Liver (tissue), 9 donors: Measurements from ENCODE around the gene DAAM1. TPM values are rescaled to one million over a fixed set of nuclear protein-coding genes. Genes with fewer than 3 reads are reported as not detected.

ENCODE experiments used
- DNase-seq: peaks from one replicate; pipeline ENCODE4 v3.0.0-alpha.2; 2017; ENCODE audit warnings: low spot score
- H3K27ac ChIP-seq, 2 donors: one replicate each; pipeline ENCODE4 v1.7.0; 2013; ENCODE audit warnings: inconsistent platforms in 2 of 2, low read length in 2 of 2, control low read depth in 1 of 2, low read depth in 1 of 2, mild to moderate bottlenecking in 1 of 2
- H3K27me3 ChIP-seq, 4 donors: one replicate each; pipeline versions ENCODE4 v1.6.1 to v1.7.0; 2013; ENCODE audit warnings: low read length in 3 of 4, inconsistent platforms in 1 of 4, mild to moderate bottlenecking in 1 of 4, moderate library complexity in 1 of 4; ENCODE audit not compliant: control insufficient read depth in 4 of 4, insufficient read depth in 4 of 4
- H3K36me3 ChIP-seq, 4 donors: one replicate each; pipeline versions ENCODE4 v1.6.1 to v1.7.0; 2013; ENCODE audit warnings: low read length in 3 of 4, mild to moderate bottlenecking in 3 of 4, low read depth in 1 of 4, moderate library complexity in 1 of 4; ENCODE audit not compliant: control insufficient read depth in 4 of 4, insufficient read depth in 3 of 4
- H3K4me1 ChIP-seq, 4 donors: one replicate each; pipeline versions ENCODE4 v1.6.1 to v1.7.0; 2013; ENCODE audit warnings: low read length in 3 of 4, mild to moderate bottlenecking in 3 of 4, moderate library complexity in 1 of 4; ENCODE audit not compliant: control insufficient read depth in 4 of 4, insufficient read depth in 4 of 4
- H3K4me3 ChIP-seq, 3 donors: one replicate each; pipeline versions ENCODE4 v1.6.1 to v1.7.0; 2013; ENCODE audit warnings: low read length in 3 of 3, control low read depth in 1 of 3, low read depth in 1 of 3, mild to moderate bottlenecking in 1 of 3
- H3K9ac ChIP-seq, 2 donors: one replicate each; pipeline ENCODE4 v1.7.0; 2013; ENCODE audit warnings: low read length in 2 of 2, mild to moderate bottlenecking in 2 of 2, moderate library complexity in 2 of 2, control low read depth in 1 of 2, low read depth in 1 of 2
- H3K9me3 ChIP-seq, 4 donors: one replicate each; pipeline versions ENCODE4 v1.6.1 to v1.7.0; 2013; ENCODE audit warnings: low read length in 3 of 4; ENCODE audit not compliant: control insufficient read depth in 4 of 4
- CTCF ChIP-seq: fragments of 150-350 bp; IDR thresholded peaks from 2 replicates; pipeline ENCODE4 v1.5.1; 2017; ENCODE audit warnings: improper control_type of control experiment, low read depth, low read length; ENCODE audit not compliant: missing input control
- HNF4G ChIP-seq: IDR thresholded peaks from 2 replicates; pipeline ENCODE4 v1.6.1; 2016; ENCODE audit warnings: antibody characterized with exemption
- JUND ChIP-seq, 2 donors: IDR thresholded peaks; 2 replicates each; pipeline ENCODE4 v1.6.1; 2016; ENCODE audit warnings: antibody characterized with exemption in 2 of 2
- MAX ChIP-seq: IDR thresholded peaks from 2 replicates; pipeline ENCODE4 v1.6.1; 2016; ENCODE audit warnings: antibody characterized with exemption
- RXRA ChIP-seq, 2 donors: IDR thresholded peaks; 2 replicates each; pipeline ENCODE4 v1.6.1; 2017 to 2018; ENCODE audit warnings: antibody characterized with exemption in 2 of 2, mild to moderate bottlenecking in 1 of 2
- WGBS: extraction: QIAGEN DNeasy Blood & Tissue Kit; methylation state at CpG from one replicate; pipeline ENCODE4 v1.1.7; 2013; 5-methylcytosine and 5-hydroxymethylcytosine counted together
- polyA plus RNA-seq, 2 donors: library from polyadenylated mRNA; stranded (reverse) in 1 of 2; unstranded in 1 of 2; fragments of 200-250 nt in 1 of 2; fragments of >200 nt in 1 of 2; fragmentation: Nextera tagmentation in 1 of 2; extraction: Ambion mirVana in 1 of 2; gene quantifications; one replicate each; pipeline versions ENCODE4 v1.2.1 to v1.2.3, GENCODE V29; 2013 to 2015
- total RNA-seq, 2 donors: library from RNA; depleted of rRNA; stranded (reverse); fragments of >200 nt; gene quantifications; one replicate each; pipeline ENCODE4 v1.2.3, GENCODE V29; 2014
- TF ChIP-seq, protein P1 (sequence below): IDR thresholded peaks from 2 replicates; pipeline ENCODE4 v1.6.1; 2016; ENCODE audit warnings: antibody characterized with exemption
- TF ChIP-seq, protein P2 (sequence below): IDR thresholded peaks from 2 replicates; pipeline ENCODE4 v1.6.1; 2016; ENCODE audit warnings: antibody characterized with exemption
- donor health status: healthy.
- donor health status: healthy.
- donor health status: healthy.
- donor health status: healthy.
- donor health status: healthy.

The DAAM1 gene
- total and polyA plus RNA-seq, 4 donors: 9.5 to 28.4 (median 18.5) TPM

GRCh38 chr14:59363531-59364226 is 175.2 kb downstream of the DAAM1 start:
- peaks cover 0 to 3% (median 0%) of the 10 kb centered on the region in 4 donors for H3K4me1 ChIP-seq
- TF ChIP-seq, protein P1, sequence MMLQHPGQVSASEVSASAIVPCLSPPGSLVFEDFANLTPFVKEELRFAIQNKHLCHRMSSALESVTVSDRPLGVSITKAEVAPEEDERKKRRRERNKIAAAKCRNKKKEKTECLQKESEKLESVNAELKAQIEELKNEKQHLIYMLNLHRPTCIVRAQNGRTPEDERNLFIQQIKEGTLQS: no peak
- no peak for TF ChIP-seq MAX
- WGBS: 78% methylated on average over 5 of the region's 5 CpGs
- H3K36me3 ChIP-seq: peaks cover 1 to 28% (median 14%) of the 10 kb centered on the region in 4 donors
- H3K9me3 ChIP-seq: no peaks in the 10 kb centered on the region
- no peak overlapping the region for H3K9ac ChIP-seq
- H3K27ac ChIP-seq: peak overlapping the region in 1 of 2 donors; percentile 20
- DNase-seq: no peak
- no peak overlapping the region for H3K4me3 ChIP-seq
- no peaks in the 10 kb centered on the region for H3K27me3 ChIP-seq

DNA sequence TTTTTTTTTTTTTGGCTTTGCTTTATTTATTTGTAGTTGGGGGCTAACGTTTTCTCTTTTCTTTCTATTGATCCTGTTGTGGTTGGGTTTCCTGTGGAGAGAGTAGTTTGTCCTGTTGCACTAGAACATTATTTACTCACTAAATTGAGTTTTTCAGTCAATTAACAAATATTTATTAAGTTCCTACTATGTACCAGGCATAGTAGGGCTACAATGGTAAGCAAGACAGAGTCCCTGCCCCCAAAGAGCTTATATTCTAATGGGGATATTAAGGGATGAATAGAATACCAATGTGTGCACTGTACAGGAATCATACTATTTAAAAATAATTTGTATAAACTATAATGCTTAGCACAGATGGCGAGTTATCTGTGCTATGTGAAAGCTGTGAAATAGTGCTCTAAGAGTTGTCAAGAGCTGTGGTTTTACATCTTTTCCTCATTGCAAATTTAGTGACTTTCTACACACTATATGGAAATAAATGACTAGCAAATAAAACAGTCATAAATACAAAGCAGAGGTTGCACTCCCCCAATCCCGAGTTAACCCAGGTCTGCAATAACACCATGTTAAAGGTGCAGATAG is 181.8 kb downstream of the DAAM1 start:
- no peak overlapping the region for H3K9ac ChIP-seq
- TF ChIP-seq, protein P2, sequence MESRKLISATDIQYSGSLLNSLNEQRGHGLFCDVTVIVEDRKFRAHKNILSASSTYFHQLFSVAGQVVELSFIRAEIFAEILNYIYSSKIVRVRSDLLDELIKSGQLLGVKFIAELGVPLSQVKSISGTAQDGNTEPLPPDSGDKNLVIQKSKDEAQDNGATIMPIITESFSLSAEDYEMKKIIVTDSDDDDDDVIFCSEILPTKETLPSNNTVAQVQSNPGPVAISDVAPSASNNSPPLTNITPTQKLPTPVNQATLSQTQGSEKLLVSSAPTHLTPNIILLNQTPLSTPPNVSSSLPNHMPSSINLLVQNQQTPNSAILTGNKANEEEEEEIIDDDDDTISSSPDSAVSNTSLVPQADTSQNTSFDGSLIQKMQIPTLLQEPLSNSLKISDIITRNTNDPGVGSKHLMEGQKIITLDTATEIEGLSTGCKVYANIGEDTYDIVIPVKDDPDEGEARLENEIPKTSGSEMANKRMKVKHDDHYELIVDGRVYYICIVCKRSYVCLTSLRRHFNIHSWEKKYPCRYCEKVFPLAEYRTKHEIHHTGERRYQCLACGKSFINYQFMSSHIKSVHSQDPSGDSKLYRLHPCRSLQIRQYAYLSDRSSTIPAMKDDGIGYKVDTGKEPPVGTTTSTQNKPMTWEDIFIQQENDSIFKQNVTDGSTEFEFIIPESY: no peak
- no peak overlapping the region for H3K27ac ChIP-seq
- peaks cover 0 to 19% (median 10%) of the 10 kb centered on the region in 4 donors for H3K36me3 ChIP-seq
- no peak overlapping the region for H3K4me3 ChIP-seq
- 92% methylated on average over 3 of the region's 3 CpGs for WGBS
- no peaks in the 10 kb centered on the region for H3K9me3 ChIP-seq
- H3K27me3 ChIP-seq: no peaks in the 10 kb centered on the region
- H3K4me1 ChIP-seq: peaks cover 0 to 5% (median under 1%) of the 10 kb centered on the region in 4 donors
- no peak for DNase-seq

GRCh38 chr14:59371771-59372170 is 183.3 kb downstream of the DAAM1 start:
- H3K27me3 ChIP-seq: no peaks in the 10 kb centered on the region
- H3K27ac ChIP-seq: no peak overlapping the region
- H3K4me3 ChIP-seq: no peak overlapping the region
- DNase-seq: no peak
- H3K9me3 ChIP-seq: no peaks in the 10 kb centered on the region
- 44% methylated on average over 2 of the region's 2 CpGs for WGBS
- TF ChIP-seq JUND (IDR thresholded peaks at IDR 0.05) (no peak), CTCF (no peak), HNF4G (no peak), RXRA (IDR thresholded peaks at IDR 0.05) (no peak)
- TF ChIP-seq, protein P2: no peak
- TF ChIP-seq, protein P1: no peak
- H3K9ac ChIP-seq: no peak overlapping the region
- peaks cover 0 to 19% (median 10%) of the 10 kb centered on the region in 4 donors for H3K36me3 ChIP-seq
- peaks cover 0 to 5% (median under 1%) of the 10 kb centered on the region in 4 donors for H3K4me1 ChIP-seq
